Measurements from ENCODE around the gene TCHHL1.
A peak's percentile ranks its signal among the peaks of the same experiment; 100 is the strongest.

The TCHHL1 gene

GRCh38 chr1:152036267-152037216 lies 52.3 kb downstream of the TCHHL1 start, which contains the start of gene S100A11:
S100A11 (minus strand) TSS chr1:152037004; CDS start chr1:152036915, 89 bp downstream.
- peak; percentile 93 for DNase-seq

- peak; percentile 67 for DNase-seq
These were observed 53.2 kb downstream of the TCHHL1 start for GRCh38 chr1:152035539-152036266.

- DNase-seq: peak; percentile 88
These were observed 54.0 kb downstream of the TCHHL1 start for GRCh38 chr1:152034654-152035538.

- no peak for DNase-seq
These were observed 54.6 kb downstream of the TCHHL1 start for GRCh38 chr1:152034324-152034653.

All from hematopoietic multipotent progenitor cell treated with erythropoietin and hydrocortisone succinate and interleukin-3 and kit ligand, for 4 days (in vitro differentiated cells).